ENCODE measurements around the gene LYVE1.

LYVE1 gene

DNA sequence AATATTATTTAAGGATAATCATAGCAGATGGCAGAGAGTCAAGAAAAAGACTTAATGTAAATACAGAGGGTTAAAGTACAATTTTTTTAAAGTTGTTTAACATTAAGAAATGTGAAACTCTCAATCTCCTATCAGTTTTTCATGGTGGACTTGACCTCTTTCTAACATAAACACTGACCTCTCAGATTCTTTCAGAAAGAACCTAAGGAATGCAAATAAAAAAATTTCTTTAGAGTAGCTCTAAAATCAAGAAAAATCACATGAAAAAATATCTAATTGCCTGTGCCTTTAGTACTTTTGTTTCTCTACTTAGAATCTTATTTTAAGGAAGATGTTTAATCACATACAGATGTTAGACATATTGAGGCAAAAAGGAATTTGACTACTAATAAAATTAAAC is 40.3 kb downstream of the LYVE1 start:
- in situ Hi-C loops (cut with HindIII; ENCODE audit: low sequenced_read_pairs), result no loop called here

- in situ Hi-C loops (cut with HindIII; ENCODE audit: low sequenced_read_pairs), result no loop called here
Observed at GRCh38 chr11:10526974-10527918, 41.2 kb downstream of the LYVE1 start.

GRCh38 chr11:10524471-10524870 is 44.0 kb downstream of the LYVE1 start:
- in situ Hi-C loops (cut with HindIII; ENCODE audit: low sequenced_read_pairs), result loop anchor here (25.0 kb wide), 1 partner anchor 213 kb away; no protein-coding TSS in a partner anchor

GRCh38 chr11:10522921-10523320 is 45.5 kb downstream of the LYVE1 start:
- in situ Hi-C loops (cut with HindIII; ENCODE audit: low sequenced_read_pairs), result loop anchor here (25.0 kb wide), 1 partner anchor 214 kb away; no protein-coding TSS in a partner anchor

GRCh38 chr11:10522276-10522675 is 46.2 kb downstream of the LYVE1 start:
- in situ Hi-C loops (cut with HindIII; ENCODE audit: low sequenced_read_pairs), result loop anchor here (25.0 kb wide), 1 partner anchor 215 kb away; no protein-coding TSS in a partner anchor

- in situ Hi-C loops (cut with HindIII; ENCODE audit: low sequenced_read_pairs), result loop anchor here (25.0 kb wide), 1 partner anchor 217 kb away; no protein-coding TSS in a partner anchor
Observed at GRCh38 chr11:10520562-10520961, 47.9 kb downstream of the LYVE1 start.

- in situ Hi-C loops (cut with HindIII; ENCODE audit: low sequenced_read_pairs), result loop anchor here (25.0 kb wide), 1 partner anchor 218 kb away; no protein-coding TSS in a partner anchor
Observed at GRCh38 chr11:10519630-10520029, 48.8 kb downstream of the LYVE1 start.

DNA sequence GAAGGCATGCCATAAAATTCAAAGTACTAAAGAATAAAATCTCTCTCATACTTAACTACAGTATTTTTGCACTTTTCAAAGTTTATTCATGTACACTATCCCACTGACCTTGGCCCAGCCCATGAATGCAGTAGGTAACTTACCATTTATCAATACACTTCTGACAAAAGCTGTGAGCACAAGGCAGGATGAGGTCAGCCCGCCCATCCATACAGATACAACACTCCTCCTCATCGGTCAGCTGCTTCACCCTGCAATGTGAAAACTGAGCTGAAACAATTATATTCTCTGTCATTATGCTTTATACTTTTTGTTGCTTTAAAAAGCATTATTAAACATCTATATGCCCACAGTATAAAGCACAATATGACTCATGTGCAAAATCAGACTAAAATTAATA is 49.6 kb downstream of the LYVE1 start:
- in situ Hi-C loops (cut with HindIII; ENCODE audit: low sequenced_read_pairs), result loop anchor here (25.0 kb wide), 1 partner anchor 218 kb away; no protein-coding TSS in a partner anchor

GRCh38 chr11:10518123-10518522 is 50.3 kb downstream of the LYVE1 start:
- in situ Hi-C loops (cut with HindIII; ENCODE audit: low sequenced_read_pairs), result loop anchor here (25.0 kb wide), 1 partner anchor 219 kb away; no protein-coding TSS in a partner anchor

DNA sequence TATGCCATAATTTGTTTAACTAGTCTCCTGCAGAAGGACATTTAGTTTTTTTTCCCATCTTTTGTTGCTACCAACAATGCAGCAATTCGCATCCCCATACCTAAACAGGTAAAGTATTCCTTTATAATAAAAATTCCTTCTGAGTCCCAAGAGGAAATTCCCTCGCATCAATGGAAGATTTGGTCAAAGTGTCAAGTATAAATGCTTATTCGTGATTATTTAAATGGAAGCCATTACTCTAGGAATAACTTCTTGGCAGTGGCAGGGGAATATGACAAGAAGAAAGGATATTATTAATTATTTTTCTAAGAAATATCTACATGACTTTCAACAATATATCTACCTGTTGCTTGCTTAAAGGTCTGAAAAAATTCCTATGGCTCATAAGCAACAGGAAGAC is 53.0 kb downstream of the LYVE1 start:
- in situ Hi-C loops (cut with HindIII; ENCODE audit: low sequenced_read_pairs), result loop anchor here (25.0 kb wide), 1 partner anchor 222 kb away; no protein-coding TSS in a partner anchor

GRCh38 chr11:10514709-10515108 is 53.8 kb downstream of the LYVE1 start:
- in situ Hi-C loops (cut with HindIII; ENCODE audit: low sequenced_read_pairs), result loop anchor here (25.0 kb wide), 1 partner anchor 223 kb away; no protein-coding TSS in a partner anchor

DNA sequence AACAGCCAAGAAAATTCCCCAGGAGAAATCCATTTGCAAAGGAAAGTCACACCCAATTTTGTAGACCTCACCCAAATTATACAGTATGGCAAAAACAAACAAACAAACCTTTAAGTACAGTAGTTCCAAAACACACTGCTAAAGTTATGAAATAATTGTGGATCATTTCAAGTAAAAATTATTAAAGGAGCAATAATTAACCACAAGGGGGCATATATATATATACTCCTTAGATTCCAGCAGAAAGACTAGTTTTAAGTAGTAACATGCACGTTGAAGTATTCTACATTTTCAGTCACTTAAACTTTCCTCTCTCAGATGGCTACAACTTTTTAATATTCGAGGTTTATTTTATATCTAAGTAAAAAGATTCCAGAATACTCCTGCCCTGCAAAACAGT is 54.3 kb downstream of the LYVE1 start:
- in situ Hi-C loops (cut with HindIII; ENCODE audit: low sequenced_read_pairs), result loop anchor here (25.0 kb wide), 1 partner anchor 223 kb away; no protein-coding TSS in a partner anchor

GRCh38 chr11:10511181-10511621 is 57.3 kb downstream of the LYVE1 start:
- in situ Hi-C loops (cut with HindIII; ENCODE audit: low sequenced_read_pairs), result loop anchor here (25.0 kb wide), 1 partner anchor 226 kb away; no protein-coding TSS in a partner anchor
